GM23338 (cell line): ENCODE data around the gene HAO1. TPM values are rescaled to one million over a fixed set of nuclear protein-coding genes. Genes with fewer than 3 reads are reported as not detected.

Experiments used
- CREB1 ChIP-seq: fragments of 250-450 bp; sonication (Bioruptor Pico); IDR thresholded peaks from 2 replicates; pipeline ENCODE4 v1.5.0; 2020; ENCODE audit warnings: low read depth, mild to moderate bottlenecking, moderate library complexity
- ETS1 ChIP-seq: IDR thresholded peaks from 2 replicates; pipeline ENCODE4 v1.6.1; 2016; ENCODE audit warnings: antibody characterized with exemption
- JUNB ChIP-seq: IDR thresholded peaks from one replicate; pipeline ENCODE4 v1.6.1; 2016; ENCODE audit warnings: antibody characterized with exemption; ENCODE audit not compliant: unreplicated experiment
- POLR2AphosphoS5 ChIP-seq: IDR thresholded peaks from 2 replicates; pipeline ENCODE4 v1.6.1; 2016; ENCODE audit warnings: antibody characterized with exemption, low read depth
- STAT1 ChIP-seq: IDR thresholded peaks from one replicate; pipeline ENCODE4 v1.6.1; 2016; ENCODE audit warnings: antibody characterized with exemption; ENCODE audit not compliant: unreplicated experiment
- ZNF114 ChIP-seq: fragments of 250-450 bp; sonication (Bioruptor Pico); IDR thresholded peaks from 2 replicates; pipeline ENCODE4 v1.5.0; 2020; ENCODE audit warnings: mild to moderate bottlenecking, moderate library complexity
- polyA plus RNA-seq: library from polyadenylated mRNA; unstranded; fragments of >200 nt; fragmentation: Nextera tagmentation; extraction: Ambion mirVana; gene quantifications from 2 replicates; pipeline ENCODE4 v1.2.1, GENCODE V29; 2016
- total RNA-seq: library from RNA; depleted of rRNA; stranded (reverse); fragments of >200 nt; shearing (Covaris generic); gene quantifications from 2 replicates; pipeline ENCODE4 v1.2.3, GENCODE V29; 2014
- TF ChIP-seq, protein P1 (sequence below): fragments of 250-450 bp; sonication (Bioruptor Pico); IDR thresholded peaks from 2 replicates; pipeline ENCODE4 v1.5.0; 2020; ENCODE audit warnings: mild to moderate bottlenecking, moderate library complexity
- TF ChIP-seq, protein P2 (sequence below): IDR thresholded peaks from one replicate; pipeline ENCODE4 v1.6.1; 2018; ENCODE audit warnings: antibody characterized with exemption; ENCODE audit not compliant: unreplicated experiment

The HAO1 gene
- total and polyA plus RNA-seq, 2 experiments from 2014 or later = not detected

DNA sequence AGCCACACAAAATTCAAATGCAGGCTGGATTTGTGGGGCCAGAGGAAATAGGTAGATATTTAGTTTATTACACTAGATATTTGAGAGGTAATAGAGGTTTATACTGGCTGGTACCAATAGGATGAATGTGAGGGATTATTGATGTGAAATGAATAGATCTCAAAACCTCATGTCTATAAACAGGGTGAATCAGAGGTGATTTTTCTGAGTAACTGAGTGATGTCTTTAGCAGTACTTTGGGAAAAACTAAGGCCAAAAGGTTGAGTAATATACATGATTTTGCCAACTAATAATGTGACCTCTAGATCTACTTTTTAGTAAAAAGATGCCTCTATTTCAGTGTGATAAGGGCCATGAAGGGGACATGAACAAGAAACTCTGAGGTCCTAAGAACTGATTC is 86.8 kb downstream of the HAO1 start (continued):
- TF ChIP-seq, protein P1, sequence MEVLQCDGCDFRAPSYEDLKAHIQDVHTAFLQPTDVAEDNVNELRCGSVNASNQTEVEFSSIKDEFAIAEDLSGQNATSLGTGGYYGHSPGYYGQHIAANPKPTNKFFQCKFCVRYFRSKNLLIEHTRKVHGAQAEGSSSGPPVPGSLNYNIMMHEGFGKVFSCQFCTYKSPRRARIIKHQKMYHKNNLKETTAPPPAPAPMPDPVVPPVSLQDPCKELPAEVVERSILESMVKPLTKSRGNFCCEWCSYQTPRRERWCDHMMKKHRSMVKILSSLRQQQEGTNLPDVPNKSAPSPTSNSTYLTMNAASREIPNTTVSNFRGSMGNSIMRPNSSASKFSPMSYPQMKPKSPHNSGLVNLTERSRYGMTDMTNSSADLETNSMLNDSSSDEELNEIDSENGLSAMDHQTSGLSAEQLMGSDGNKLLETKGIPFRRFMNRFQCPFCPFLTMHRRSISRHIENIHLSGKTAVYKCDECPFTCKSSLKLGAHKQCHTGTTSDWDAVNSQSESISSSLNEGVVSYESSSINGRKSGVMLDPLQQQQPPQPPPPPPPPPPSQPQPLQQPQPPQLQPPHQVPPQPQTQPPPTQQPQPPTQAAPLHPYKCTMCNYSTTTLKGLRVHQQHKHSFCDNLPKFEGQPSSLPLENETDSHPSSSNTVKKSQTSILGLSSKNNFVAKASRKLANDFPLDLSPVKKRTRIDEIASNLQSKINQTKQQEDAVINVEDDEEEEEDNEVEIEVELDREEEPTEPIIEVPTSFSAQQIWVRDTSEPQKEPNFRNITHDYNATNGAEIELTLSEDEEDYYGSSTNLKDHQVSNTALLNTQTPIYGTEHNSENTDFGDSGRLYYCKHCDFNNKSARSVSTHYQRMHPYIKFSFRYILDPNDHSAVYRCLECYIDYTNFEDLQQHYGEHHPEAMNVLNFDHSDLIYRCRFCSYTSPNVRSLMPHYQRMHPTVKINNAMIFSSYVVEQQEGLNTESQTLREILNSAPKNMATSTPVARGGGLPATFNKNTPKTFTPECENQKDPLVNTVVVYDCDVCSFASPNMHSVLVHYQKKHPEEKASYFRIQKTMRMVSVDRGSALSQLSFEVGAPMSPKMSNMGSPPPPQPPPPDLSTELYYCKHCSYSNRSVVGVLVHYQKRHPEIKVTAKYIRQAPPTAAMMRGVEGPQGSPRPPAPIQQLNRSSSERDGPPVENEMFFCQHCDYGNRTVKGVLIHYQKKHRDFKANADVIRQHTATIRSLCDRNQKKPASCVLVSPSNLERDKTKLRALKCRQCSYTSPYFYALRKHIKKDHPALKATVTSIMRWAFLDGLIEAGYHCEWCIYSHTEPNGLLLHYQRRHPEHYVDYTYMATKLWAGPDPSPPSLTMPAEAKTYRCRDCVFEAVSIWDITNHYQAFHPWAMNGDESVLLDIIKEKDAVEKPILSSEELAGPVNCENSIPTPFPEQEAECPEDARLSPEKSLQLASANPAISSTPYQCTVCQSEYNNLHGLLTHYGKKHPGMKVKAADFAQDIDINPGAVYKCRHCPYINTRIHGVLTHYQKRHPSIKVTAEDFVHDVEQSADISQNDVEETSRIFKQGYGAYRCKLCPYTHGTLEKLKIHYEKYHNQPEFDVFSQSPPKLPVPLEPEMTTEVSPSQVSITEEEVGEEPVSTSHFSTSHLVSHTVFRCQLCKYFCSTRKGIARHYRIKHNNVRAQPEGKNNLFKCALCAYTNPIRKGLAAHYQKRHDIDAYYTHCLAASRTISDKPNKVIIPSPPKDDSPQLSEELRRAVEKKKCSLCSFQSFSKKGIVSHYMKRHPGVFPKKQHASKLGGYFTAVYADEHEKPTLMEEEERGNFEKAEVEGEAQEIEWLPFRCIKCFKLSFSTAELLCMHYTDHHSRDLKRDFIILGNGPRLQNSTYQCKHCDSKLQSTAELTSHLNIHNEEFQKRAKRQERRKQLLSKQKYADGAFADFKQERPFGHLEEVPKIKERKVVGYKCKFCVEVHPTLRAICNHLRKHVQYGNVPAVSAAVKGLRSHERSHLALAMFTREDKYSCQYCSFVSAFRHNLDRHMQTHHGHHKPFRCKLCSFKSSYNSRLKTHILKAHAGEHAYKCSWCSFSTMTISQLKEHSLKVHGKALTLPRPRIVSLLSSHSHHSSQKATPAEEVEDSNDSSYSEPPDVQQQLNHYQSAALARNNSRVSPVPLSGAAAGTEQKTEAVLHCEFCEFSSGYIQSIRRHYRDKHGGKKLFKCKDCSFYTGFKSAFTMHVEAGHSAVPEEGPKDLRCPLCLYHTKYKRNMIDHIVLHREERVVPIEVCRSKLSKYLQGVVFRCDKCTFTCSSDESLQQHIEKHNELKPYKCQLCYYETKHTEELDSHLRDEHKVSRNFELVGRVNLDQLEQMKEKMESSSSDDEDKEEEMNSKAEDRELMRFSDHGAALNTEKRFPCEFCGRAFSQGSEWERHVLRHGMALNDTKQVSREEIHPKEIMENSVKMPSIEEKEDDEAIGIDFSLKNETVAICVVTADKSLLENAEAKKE (CRISPR knock-in tag) = no peak
- TF ChIP-seq JUNB (no peak), STAT1 (no peak), CREB1 (CRISPR knock-in tag) (no peak), POLR2AphosphoS5 (no peak), ZNF114 (CRISPR knock-in tag) (no peak), ETS1 (no peak)
- TF ChIP-seq, protein P2, sequence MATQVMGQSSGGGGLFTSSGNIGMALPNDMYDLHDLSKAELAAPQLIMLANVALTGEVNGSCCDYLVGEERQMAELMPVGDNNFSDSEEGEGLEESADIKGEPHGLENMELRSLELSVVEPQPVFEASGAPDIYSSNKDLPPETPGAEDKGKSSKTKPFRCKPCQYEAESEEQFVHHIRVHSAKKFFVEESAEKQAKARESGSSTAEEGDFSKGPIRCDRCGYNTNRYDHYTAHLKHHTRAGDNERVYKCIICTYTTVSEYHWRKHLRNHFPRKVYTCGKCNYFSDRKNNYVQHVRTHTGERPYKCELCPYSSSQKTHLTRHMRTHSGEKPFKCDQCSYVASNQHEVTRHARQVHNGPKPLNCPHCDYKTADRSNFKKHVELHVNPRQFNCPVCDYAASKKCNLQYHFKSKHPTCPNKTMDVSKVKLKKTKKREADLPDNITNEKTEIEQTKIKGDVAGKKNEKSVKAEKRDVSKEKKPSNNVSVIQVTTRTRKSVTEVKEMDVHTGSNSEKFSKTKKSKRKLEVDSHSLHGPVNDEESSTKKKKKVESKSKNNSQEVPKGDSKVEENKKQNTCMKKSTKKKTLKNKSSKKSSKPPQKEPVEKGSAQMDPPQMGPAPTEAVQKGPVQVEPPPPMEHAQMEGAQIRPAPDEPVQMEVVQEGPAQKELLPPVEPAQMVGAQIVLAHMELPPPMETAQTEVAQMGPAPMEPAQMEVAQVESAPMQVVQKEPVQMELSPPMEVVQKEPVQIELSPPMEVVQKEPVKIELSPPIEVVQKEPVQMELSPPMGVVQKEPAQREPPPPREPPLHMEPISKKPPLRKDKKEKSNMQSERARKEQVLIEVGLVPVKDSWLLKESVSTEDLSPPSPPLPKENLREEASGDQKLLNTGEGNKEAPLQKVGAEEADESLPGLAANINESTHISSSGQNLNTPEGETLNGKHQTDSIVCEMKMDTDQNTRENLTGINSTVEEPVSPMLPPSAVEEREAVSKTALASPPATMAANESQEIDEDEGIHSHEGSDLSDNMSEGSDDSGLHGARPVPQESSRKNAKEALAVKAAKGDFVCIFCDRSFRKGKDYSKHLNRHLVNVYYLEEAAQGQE = no peak
